ENCODE data around the gene TAS2R13.

Gene TAS2R13

GRCh38 chr12:10867381-10867780 is 42.0 kb downstream of the TAS2R13 start:
- DNase-seq (ENCODE audit: low spot score): no peak

- DNase-seq (ENCODE audit: low spot score): no peak
Observed at GRCh38 chr12:10863512-10864218, 45.7 kb downstream of the TAS2R13 start.

GRCh38 chr12:10861366-10861765 is 48.0 kb downstream of the TAS2R13 start:
- no peak for DNase-seq (ENCODE audit: low spot score)

All from ecto neural progenitor cell (in vitro differentiated cells).